Measurements from ENCODE around the gene CFDP1.

- TF ChIP-seq CTCF (IDR thresholded peaks at IDR 0.05) (no peak), POLR2A (IDR thresholded peaks at IDR 0.05) (no peak)
Observed at GRCh38 chr16:75315539-75316306, 117.6 kb downstream of the CFDP1 start.

Data from esophagus squamous epithelium (tissue), 4 donors.